Activated T-helper 2 cell treated with anti-CD3 and anti-CD28 coated beads, Interferon-gamma antibody, Interleukin-2, Interleukin-4, amounts not matched to agents 10 μg/mL and 5 μg/mL and 100 μg/mL, durations not matched to agents 14 hours and 24 hours and 36 hours (primary cell): ENCODE measurements around the gene CASP1. TPM values are rescaled to one million over a fixed set of nuclear protein-coding genes. Genes with fewer than 3 reads are reported as not detected.
A peak's percentile ranks its signal among the peaks of the same experiment; 100 is the strongest.
"Not testable (repeated sequence)": the region's sequence is repeated elsewhere in the genome, so short reads cannot be mapped to it uniquely, and the experiment has no call there.

Experiments used
- DNase-seq: peaks from one replicate; pipeline ENCODE4 v3.0.0; 2021; ENCODE audit warnings: low spot score
- H3K27ac Mint-ChIP-seq: one replicate; pipeline ENCODE4 v1.8.0; 2021; ENCODE audit warnings: mixed read lengths
- H3K27me3 Mint-ChIP-seq: one replicate; pipeline ENCODE4 v1.8.0; 2021; ENCODE audit warnings: low read depth, mixed read lengths
- H3K36me3 Mint-ChIP-seq: one replicate; pipeline ENCODE4 v1.8.0; 2021; ENCODE audit warnings: low read depth, mixed read lengths
- H3K4me1 Mint-ChIP-seq: one replicate; pipeline ENCODE4 v1.8.0; 2021; ENCODE audit warnings: low read depth, mixed read lengths
- H3K4me3 Mint-ChIP-seq: one replicate; pipeline ENCODE4 v1.8.0; 2021; ENCODE audit warnings: low read depth, mild to moderate bottlenecking, moderate library complexity, mixed read lengths
- H3K9me3 Mint-ChIP-seq: one replicate; pipeline ENCODE4 v1.8.0; 2021; ENCODE audit warnings: mixed read lengths
- intact Hi-C: fragments of 100-400 bp; cut with micrococcal nuclease; formaldehyde crosslinking; loops from one replicate; pipeline ENCODE4 v1.15.1; 2023
- total RNA-seq: library from RNA; stranded (reverse); gene quantifications from 2 replicates; pipeline ENCODE4 v1.2.3, GENCODE V29; 2022

Gene CASP1
- total RNA-seq = 11.6 and 13.5 TPM in 2 replicates

DNA sequence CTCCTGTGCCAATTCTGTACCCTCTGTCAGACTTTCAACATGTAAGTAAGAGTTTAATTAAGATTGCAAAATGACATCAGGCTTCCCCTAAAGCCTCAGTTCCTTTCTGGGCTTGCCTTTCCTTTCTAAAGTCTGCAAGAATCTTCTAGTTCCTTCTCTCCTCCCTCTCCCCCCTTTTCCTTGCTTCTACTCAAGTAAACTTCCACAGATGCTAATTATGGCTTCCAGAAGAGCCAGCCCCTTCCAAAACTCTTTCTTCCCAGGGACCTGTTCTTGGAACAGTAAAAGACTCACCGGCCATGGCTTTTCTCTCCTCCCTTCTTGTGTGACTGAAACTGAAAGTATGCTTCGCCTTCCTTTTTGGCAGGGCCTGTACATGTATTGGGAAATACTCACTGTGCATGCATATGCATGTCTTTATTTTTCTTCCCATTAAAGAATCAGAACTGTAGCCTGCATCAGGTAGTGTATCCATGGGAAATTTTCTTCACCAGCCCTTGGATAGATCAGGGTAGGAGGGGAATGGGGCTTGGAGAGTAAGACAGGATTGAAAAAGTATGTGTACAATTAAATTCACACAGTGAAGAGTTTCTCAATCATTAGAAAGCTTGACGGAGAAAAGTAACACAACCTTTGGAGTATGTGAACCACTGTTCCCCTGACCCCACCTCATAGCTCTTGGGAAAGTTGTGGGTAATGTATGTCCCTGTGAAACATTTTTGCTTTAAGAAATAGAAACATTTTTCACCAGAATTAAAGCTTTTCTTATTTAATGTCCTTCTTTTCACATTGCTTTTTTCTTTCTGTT lies at the start of gene CASP1:
CASP1 (minus strand) TSS at position 332 of the 808 bp plus-strand sequence; CDS start at position 301, 31 bp downstream.
- H3K4me1 Mint-ChIP-seq = peaks cover 33% of the 10 kb centered on the region
- H3K9me3 Mint-ChIP-seq = peaks cover 5% of the 10 kb centered on the region
- H3K27me3 Mint-ChIP-seq = no peaks in the 10 kb centered on the region
- peak; percentile 13 for DNase-seq
- intact Hi-C loops = no loop called here
- peaks cover 46% of the 10 kb centered on the region for H3K36me3 Mint-ChIP-seq
- H3K4me3 Mint-ChIP-seq = peak within 1 kb of the TSS; percentile 86
- H3K27ac Mint-ChIP-seq = peak within 1 kb of the TSS; percentile 84

DNA sequence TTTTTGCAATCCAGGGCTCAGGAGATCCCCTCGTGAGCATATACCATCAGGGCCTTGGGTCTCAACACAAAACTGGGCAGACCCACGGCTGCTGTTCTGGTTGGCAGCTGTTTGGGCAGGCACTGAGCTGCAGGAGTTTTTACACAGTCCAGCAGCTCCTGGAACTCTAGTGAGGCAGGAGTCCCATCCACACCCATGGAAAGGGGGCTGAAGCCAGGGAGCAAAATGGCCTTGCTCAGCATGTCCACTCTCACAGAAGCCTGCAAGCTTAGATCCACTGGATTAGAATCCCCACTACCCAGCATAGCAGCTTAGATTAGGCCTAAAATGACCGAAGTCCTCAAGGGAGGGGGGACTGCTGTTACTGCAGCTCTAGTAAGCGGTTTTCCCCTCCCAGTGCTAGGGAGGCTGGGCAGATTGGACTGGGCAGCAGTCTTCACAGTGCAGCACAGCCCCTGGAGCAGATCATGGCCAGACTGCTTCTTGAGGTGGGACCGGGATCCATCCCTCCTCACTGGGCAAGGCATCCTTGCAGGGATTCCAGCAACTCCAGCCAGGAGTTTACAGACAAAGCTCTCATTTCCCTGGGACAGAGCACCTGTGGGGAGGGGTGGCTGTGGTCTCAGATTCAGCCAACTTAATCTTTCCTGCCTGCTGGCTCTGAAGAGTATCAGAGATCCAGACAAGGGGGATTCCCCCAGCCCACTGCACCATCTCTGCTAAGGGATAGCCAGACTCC lies 46.6 kb upstream of the CASP1 start:
- Mint-ChIP-seq H3K27me3 (peaks cover 35% of the 10 kb centered on the region), H3K27ac (no peak overlapping the region), H3K4me1 (peaks cover 29% of the 10 kb centered on the region), H3K36me3 (no peaks in the 10 kb centered on the region), H3K9me3 (no peaks in the 10 kb centered on the region), H3K4me3 (no peak overlapping the region)
- no peak for DNase-seq
- intact Hi-C loops = no loop called here

DNA sequence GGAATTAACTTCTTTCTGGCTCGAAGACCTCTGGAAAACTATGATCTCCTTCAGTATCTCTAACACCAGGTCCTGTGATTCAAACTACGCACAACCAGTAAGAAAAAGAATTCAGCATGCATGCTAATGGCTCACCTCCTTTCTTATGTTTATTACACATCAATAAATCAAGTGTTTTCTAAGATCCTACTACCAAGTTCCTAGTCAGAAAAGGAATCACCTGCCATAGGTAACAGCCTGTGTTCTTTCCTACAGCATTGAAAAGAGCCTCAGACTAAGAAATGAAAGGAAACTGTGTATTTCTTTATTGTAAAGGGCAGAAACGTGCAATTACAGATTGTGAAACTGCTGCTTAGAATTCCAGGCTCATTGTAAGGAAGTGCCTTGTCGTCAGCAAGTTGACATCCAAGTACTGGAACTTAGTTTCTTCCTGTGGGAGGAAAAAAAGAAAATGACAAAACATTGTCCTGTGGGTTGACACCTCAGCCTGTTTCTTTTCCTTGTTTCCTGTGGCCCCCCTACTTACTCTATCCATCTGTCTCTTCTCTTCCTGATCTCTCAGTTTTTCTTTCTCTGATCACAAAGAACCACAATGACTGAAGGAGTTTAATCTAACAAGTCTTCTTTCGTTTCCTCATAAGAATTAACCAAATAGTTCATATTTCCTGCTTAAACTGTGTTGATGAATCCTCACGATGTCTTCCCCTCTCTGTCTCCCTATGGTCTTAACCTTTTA lies 45.4 kb upstream of the CASP1 start:
- H3K9me3 Mint-ChIP-seq, H3K4me3 Mint-ChIP-seq, H3K36me3 Mint-ChIP-seq, H3K27ac Mint-ChIP-seq, DNase-seq, intact Hi-C loops: not testable (repeated sequence)
- Mint-ChIP-seq H3K4me1 (peaks cover 30% of the 10 kb centered on the region), H3K27me3 (peaks cover 24% of the 10 kb centered on the region)

DNA sequence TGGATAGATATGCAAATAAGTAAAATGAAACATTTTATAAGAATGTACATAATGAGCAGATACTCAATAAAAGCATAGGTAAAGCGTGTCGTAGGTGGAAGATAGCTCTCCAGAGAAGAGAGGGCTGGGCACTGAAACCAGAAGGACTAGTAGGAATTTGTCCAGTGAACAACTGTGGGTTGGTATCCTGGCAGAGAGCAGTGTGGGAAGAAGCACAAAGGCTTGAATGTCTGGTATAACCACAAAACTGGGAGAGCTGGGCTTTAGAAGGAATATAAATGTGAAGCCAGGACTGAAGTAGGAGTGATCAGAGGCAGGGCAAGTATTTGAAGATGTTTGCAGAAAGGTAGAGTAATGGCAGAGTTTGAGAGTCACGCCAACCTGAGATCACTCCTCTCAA lies 43.3 kb upstream of the CASP1 start:
- Mint-ChIP-seq H3K36me3 (no peaks in the 10 kb centered on the region), H3K9me3 (no peaks in the 10 kb centered on the region), H3K27me3 (peaks cover 14% of the 10 kb centered on the region), H3K27ac (no peak overlapping the region), H3K4me1 (peaks cover 30% of the 10 kb centered on the region), H3K4me3 (no peak overlapping the region)
- DNase-seq = no peak
- intact Hi-C loops = no loop called here

DNA sequence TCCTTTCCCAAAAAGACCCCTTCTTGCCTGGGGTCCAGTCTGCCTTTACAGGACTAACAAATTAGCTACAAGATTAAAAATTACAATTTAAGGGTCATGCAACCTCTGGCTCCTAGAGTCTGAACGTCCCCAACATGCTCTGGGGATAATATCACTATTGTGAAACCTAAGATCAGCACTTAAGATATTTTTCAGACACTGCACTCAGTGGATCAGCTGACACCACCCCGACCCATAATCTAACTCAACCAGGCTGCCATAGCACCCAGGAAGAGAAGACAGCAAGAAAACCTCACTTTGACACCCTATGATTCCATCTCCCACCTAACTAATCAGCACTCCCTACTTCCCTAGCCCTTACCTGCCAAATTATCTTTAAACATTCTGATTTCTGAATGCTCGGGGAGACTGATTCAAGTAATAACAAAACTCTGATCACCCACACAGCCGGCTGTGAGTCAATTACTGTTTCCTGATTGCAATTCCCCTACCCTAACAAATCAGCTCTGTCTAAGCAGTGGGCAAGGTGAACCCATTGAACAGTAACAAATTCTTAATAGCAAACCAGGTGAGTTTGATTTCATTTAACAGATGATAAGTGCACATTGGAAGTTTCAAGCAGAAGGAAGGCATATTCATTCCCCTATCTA lies 42.3 kb upstream of the CASP1 start:
- H3K27ac Mint-ChIP-seq, H3K27me3 Mint-ChIP-seq, DNase-seq, H3K9me3 Mint-ChIP-seq, H3K36me3 Mint-ChIP-seq, H3K4me3 Mint-ChIP-seq: not testable (repeated sequence)
- intact Hi-C loops = loop anchor here (2.0 kb wide), 2 partner anchors 24 to 32 kb away; partner anchors contain the start of gene CARD16
- peaks cover 26% of the 10 kb centered on the region for H3K4me1 Mint-ChIP-seq

DNA sequence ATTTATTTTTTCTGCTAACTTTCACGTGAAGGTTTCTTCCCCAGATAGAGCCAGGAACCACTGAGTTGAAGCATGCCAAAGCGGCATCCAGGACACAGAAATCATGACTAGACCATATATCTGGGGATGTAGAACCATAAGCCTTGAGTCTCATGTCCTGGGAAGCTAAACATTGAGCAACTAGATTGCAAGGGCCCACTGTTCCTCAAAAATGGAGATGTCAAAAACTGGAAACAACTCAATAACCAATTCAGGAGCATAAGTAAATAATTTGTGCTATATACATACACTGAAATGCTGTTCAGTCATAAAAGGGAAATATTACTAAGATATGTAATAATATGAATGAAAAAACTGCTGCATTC lies 39.2 kb upstream of the CASP1 start:
- no peaks in the 10 kb centered on the region for H3K36me3 Mint-ChIP-seq
- H3K4me3 Mint-ChIP-seq = no peak overlapping the region
- H3K9me3 Mint-ChIP-seq = no peaks in the 10 kb centered on the region
- H3K27me3 Mint-ChIP-seq = no peaks in the 10 kb centered on the region
- no peak for DNase-seq
- intact Hi-C loops = no loop called here
- H3K27ac Mint-ChIP-seq = no peak overlapping the region
- peaks cover 20% of the 10 kb centered on the region for H3K4me1 Mint-ChIP-seq

DNA sequence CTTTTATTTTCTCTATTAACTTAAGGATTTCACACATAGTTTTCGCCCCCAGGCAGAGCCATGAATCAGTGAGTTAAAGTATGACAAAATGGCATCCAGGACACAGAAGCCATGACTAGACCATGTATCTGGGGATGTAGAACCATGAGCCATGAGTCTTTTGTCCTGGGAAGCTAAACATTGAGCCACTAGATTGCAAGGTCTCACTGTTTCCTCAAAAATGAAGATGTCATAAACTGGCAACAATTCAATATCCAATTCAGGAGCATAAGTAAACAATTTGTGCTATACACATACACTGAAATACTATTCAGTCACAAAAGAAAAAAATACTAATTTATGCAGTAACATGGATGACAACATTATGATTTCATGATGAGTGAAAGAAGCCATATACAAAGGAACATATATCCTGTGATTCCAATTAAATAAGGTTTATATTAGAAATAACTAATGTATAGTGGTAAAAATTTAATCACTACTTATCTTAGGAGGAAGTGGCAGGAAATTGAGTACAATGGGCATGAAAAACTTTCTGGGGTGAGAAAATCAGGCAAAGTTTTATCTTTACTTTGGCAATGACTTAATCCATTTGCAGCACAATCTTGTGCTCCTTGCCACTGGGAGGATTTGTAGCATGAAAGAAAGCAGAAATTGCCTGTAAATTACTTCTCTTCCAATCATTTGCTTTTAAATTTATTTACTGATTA lies 38.7 kb upstream of the CASP1 start:
- no peak for DNase-seq
- Mint-ChIP-seq H3K9me3 (no peaks in the 10 kb centered on the region), H3K27me3 (no peaks in the 10 kb centered on the region), H3K4me1 (peaks cover 20% of the 10 kb centered on the region), H3K36me3 (no peaks in the 10 kb centered on the region), H3K27ac (no peak overlapping the region), H3K4me3 (no peak overlapping the region)
- intact Hi-C loops = no loop called here

DNA sequence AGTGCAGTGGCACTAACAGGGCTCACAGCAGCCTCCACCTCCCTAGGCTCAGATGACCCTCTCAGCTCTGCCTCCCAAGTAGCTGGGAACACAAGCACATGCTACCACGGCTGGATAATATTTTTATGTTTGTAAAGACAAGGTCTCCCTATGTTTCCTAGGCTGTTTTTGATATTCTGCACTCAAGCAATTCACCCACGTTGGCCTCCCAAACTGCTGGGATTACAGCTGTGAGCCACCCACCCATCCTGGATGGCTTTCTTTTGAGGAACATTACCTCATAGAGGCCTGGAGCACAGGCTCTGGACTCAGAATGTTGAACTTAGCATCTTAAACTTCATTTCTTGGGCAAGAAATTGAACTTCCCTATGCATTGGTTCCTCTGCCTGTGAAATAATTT lies 37.1 kb upstream of the CASP1 start:
- H3K9me3 Mint-ChIP-seq, intact Hi-C loops, H3K4me3 Mint-ChIP-seq: not testable (repeated sequence)

DNA sequence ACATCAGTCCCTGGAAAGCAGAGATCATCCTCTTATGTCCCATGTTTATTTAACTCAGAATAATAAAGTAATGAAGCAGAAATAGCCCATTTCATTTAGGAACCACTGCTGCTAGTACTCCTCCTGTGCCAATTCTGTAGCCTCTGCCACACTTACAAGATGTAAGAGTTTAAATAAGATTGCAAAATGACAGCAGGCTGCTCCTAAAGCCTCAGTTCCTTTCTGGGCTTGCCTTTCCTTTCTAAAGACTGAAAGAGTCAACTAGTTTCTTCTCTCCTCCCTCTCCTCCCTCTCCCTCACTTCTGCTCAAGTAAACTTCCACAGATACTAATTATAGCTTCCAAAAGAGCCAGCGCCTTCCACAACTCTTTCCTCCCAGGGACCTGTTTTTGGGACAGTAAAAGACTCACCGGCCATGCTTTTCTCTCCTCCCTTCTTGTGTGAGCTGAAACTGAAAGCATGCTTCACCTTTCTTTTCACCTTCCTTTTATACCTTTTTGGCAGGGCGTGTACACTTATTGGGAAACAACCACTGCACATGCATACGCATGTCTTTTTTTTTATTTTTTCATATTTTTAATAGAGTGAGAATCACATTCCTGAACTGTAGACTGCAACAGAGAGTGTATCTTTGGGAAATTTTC lies 36.3 kb upstream of the CASP1 start:
- intact Hi-C loops = no loop called here
- no peaks in the 10 kb centered on the region for H3K27me3 Mint-ChIP-seq
- H3K9me3 Mint-ChIP-seq = no peaks in the 10 kb centered on the region
- peaks cover 10% of the 10 kb centered on the region for H3K4me1 Mint-ChIP-seq
- no peaks in the 10 kb centered on the region for H3K36me3 Mint-ChIP-seq
- H3K27ac Mint-ChIP-seq = no peak overlapping the region
- peak overlapping the region; percentile 27 for H3K4me3 Mint-ChIP-seq
- no peak for DNase-seq

More for the DNA sequence above, 37.1 kb upstream of the CASP1 start:
- peaks cover 15% of the 10 kb centered on the region for H3K4me1 Mint-ChIP-seq
- H3K36me3 Mint-ChIP-seq, H3K27me3 Mint-ChIP-seq, DNase-seq, H3K27ac Mint-ChIP-seq: not testable (repeated sequence)

DNA sequence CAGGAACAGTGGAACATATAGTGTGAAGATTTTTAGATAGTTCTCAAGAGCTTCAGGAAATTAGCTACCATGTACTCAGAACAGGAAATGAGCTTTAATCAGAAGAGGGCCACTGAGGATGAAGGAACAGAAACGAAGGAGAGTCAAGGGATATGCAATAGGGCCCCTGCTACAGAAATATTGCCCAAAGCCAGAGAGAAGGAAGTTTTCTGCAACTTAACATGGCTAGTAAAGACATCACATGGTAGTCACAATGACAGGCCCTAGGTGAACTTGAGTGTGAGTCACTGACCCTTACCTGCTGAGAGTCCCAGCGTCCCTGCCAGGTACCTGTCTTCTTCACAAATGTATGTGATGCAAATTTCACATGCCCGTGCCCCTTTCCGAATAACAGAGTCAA lies 35.4 kb upstream of the CASP1 start:
- Mint-ChIP-seq H3K4me3 (no peak overlapping the region), H3K4me1 (peaks cover 10% of the 10 kb centered on the region), H3K9me3 (no peaks in the 10 kb centered on the region), H3K36me3 (no peaks in the 10 kb centered on the region), H3K27ac (no peak overlapping the region), H3K27me3 (no peaks in the 10 kb centered on the region)
- DNase-seq = no peak
- intact Hi-C loops = no loop called here

DNA sequence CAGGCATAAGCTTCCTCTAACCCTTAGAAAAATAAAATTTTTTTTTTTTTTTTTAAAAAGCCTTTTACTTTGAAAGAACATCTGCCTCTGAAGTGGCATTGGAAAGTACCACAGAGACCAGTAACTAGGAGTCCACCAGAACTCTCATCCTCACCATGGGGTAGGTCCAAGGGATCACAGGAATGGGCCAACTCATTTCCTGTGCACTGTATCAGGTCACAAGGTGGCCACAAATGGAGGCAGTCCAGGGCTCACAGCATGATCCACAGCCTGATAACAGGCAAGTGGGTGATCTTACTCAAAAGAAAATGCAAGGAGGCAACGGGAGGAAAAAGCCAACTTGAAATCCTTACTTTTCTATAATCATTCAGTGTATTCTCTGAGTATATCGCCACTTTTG lies 34.8 kb upstream of the CASP1 start:
- H3K9me3 Mint-ChIP-seq, H3K36me3 Mint-ChIP-seq, H3K27ac Mint-ChIP-seq, H3K4me3 Mint-ChIP-seq, DNase-seq, intact Hi-C loops, H3K27me3 Mint-ChIP-seq: not testable (repeated sequence)
- H3K4me1 Mint-ChIP-seq = peaks cover 10% of the 10 kb centered on the region
